OCI-LY7 (cell line): ENCODE data around the gene TNS3.

Experiments used
- CTCF ChIP-seq: fragments of 200-600 bp; sonication (generic); conservative IDR thresholded peaks from 2 replicates; pipeline ENCODE4 v1.5.1; 2014; ENCODE audit warnings: mild to moderate bottlenecking, antibody characterized with exemption, low read length, moderate library complexity, mixed read lengths
- EZH2phosphoT487 ChIP-seq: fragments of 200-600 bp; sonication (generic); IDR thresholded peaks from 2 replicates; pipeline ENCODE4 v1.6.1; 2018; ENCODE audit warnings: low read depth, borderline replicate concordance, mild to moderate bottlenecking, mixed run types, antibody characterized with exemption, low read length, moderate library complexity, mixed read lengths

- TF ChIP-seq CTCF: no peak
- no peak for TF ChIP-seq EZH2phosphoT487
Measured at GRCh38 chr7:47451851-47452205, 130.1 kb downstream of the TNS3 start.
